SK-N-SH treated with all-trans-retinoic acid at 6 μM for 48 hours (cell line): ENCODE measurements around the gene LRRC2.

ENCODE experiments used
- ATAC-seq: fragments of 200-7000 bp; cut with Tn5 transposase; 3 replicates; pipeline ENCODE4 v1.9.1; 2020; ENCODE audit warnings: mild to moderate bottlenecking, moderate library complexity
- ARNTL ChIP-seq: fragments of 450-650 bp; formaldehyde crosslinking; IDR thresholded peaks from 2 replicates; pipeline ENCODE4 v1.5.0; 2020; ENCODE audit warnings: low read depth, mild to moderate bottlenecking, moderate library complexity, borderline replicate concordance
- BACH2 ChIP-seq: fragments of 250-450 bp; sonication (Bioruptor Pico); IDR thresholded peaks from 2 replicates; pipeline ENCODE4 v1.9.0; 2021; ENCODE audit warnings: mild to moderate bottlenecking, borderline replicate concordance
- CREB5 ChIP-seq: fragments of 250-450 bp; sonication (Bioruptor Pico); IDR thresholded peaks from 2 replicates; pipeline ENCODE4 v1.5.1; 2020; ENCODE audit warnings: low read depth, mild to moderate bottlenecking, moderate library complexity
- CSDC2 ChIP-seq: fragments of 250-450 bp; sonication (Bioruptor Pico); IDR thresholded peaks from 2 replicates; pipeline ENCODE4 v1.5.0; 2020; ENCODE audit warnings: mild to moderate bottlenecking, moderate library complexity
- CSRNP3 ChIP-seq: fragments of 250-450 bp; sonication (Bioruptor Pico); IDR thresholded peaks from 2 replicates; pipeline ENCODE4 v1.5.1; 2021; ENCODE audit warnings: mild to moderate bottlenecking, moderate library complexity
- ESRRG ChIP-seq: fragments of 250-450 bp; sonication (Bioruptor Pico); IDR thresholded peaks from 2 replicates; pipeline ENCODE4 v1.6.1; 2021; ENCODE audit warnings: mild to moderate bottlenecking
- GLIS3 ChIP-seq: fragments of 250-450 bp; sonication (Bioruptor Pico); IDR thresholded peaks from 2 replicates; pipeline ENCODE4 v1.5.0; 2020; ENCODE audit warnings: mild to moderate bottlenecking, moderate library complexity
- OSR1 ChIP-seq: fragments of 250-450 bp; sonication (Bioruptor Pico); IDR thresholded peaks from 2 replicates; pipeline ENCODE4 v1.8.0; 2022; ENCODE audit warnings: moderate library complexity, mild to moderate bottlenecking, inconsistent platforms
- POU6F1 ChIP-seq: fragments of 250-450 bp; sonication (Bioruptor Pico); IDR thresholded peaks from 2 replicates; pipeline ENCODE4 v1.8.0; 2021; ENCODE audit warnings: low read depth, mild to moderate bottlenecking, moderate library complexity, borderline replicate concordance
- PPARA ChIP-seq: fragments of 250-450 bp; sonication (Bioruptor Pico); IDR thresholded peaks from 2 replicates; pipeline ENCODE4 v1.5.0; 2020; ENCODE audit warnings: mild to moderate bottlenecking, borderline replicate concordance
- RARB ChIP-seq: fragments of 250-450 bp; sonication (Bioruptor Pico); IDR thresholded peaks from 2 replicates; pipeline ENCODE4 v1.8.0; 2021; ENCODE audit warnings: mild to moderate bottlenecking, moderate library complexity
- SNAI2 ChIP-seq: fragments of 250-450 bp; sonication (Bioruptor Pico); IDR thresholded peaks from 2 replicates; pipeline ENCODE4 v1.5.0; 2020; ENCODE audit warnings: mild to moderate bottlenecking, moderate library complexity
- TCF4 ChIP-seq: fragments of 250-450 bp; sonication (Bioruptor Pico); IDR thresholded peaks from 2 replicates; pipeline ENCODE4 v1.8.0; 2021; ENCODE audit warnings: mild to moderate bottlenecking, moderate library complexity, borderline replicate concordance
- TOX ChIP-seq: fragments of 250-450 bp; sonication (Bioruptor Pico); IDR thresholded peaks from 2 replicates; pipeline ENCODE4 v1.8.0; 2021; ENCODE audit warnings: mild to moderate bottlenecking, moderate library complexity, borderline replicate concordance
- TSHZ2 ChIP-seq: fragments of 250-450 bp; sonication (Bioruptor Pico); IDR thresholded peaks from 2 replicates; pipeline ENCODE4 v1.5.0; 2020; ENCODE audit warnings: mild to moderate bottlenecking, moderate library complexity
- ZC3H10 ChIP-seq: fragments of 250-450 bp; sonication (Bioruptor Pico); IDR thresholded peaks from 2 replicates; pipeline ENCODE4 v1.5.1; 2021; ENCODE audit warnings: mild to moderate bottlenecking, moderate library complexity
- ZFP3 ChIP-seq: fragments of 250-450 bp; sonication (Bioruptor Pico); IDR thresholded peaks from 2 replicates; pipeline ENCODE4 v1.5.0; 2020; ENCODE audit warnings: mild to moderate bottlenecking, moderate library complexity
- ZFP30 ChIP-seq: fragments of 450-650 bp; formaldehyde crosslinking; IDR thresholded peaks from 2 replicates; pipeline ENCODE4 v1.5.0; 2022; ENCODE audit warnings: mild to moderate bottlenecking, moderate library complexity
- ZNF565 ChIP-seq: fragments of 450-650 bp; formaldehyde crosslinking; conservative IDR thresholded peaks from 2 replicates; pipeline ENCODE4 v1.5.0; 2020; ENCODE audit warnings: low read depth, mild to moderate bottlenecking, moderate library complexity
- ZNF70 ChIP-seq: fragments of 450-650 bp; formaldehyde crosslinking; IDR thresholded peaks from 2 replicates; pipeline ENCODE4 v1.5.0; 2020; ENCODE audit warnings: mild to moderate bottlenecking, moderate library complexity
- ZNF8 ChIP-seq: fragments of 450-650 bp; formaldehyde crosslinking; IDR thresholded peaks from 2 replicates; pipeline ENCODE4 v1.5.0; 2020; ENCODE audit warnings: mild to moderate bottlenecking, moderate library complexity

The LRRC2 gene

GRCh38 chr3:46506526-46506925 lies 59.6 kb downstream of the LRRC2 start:
- ATAC-seq, result no peak
- TF ChIP-seq POU6F1 (CRISPR knock-in tag) (no peak), ZNF8 (CRISPR knock-in tag) (no peak), PPARA (CRISPR knock-in tag) (no peak), GLIS3 (CRISPR knock-in tag) (no peak), ZNF70 (CRISPR knock-in tag) (no peak), CREB5 (CRISPR knock-in tag) (no peak)
- TF ChIP-seq, all 23 proteins: peak for 0

GRCh38 chr3:46505953-46506352 lies 60.1 kb downstream of the LRRC2 start:
- no peak for ATAC-seq

GRCh38 chr3:46504789-46505188 lies 61.3 kb downstream of the LRRC2 start:
- no peak for ATAC-seq
- TF ChIP-seq ZFP30 (CRISPR knock-in tag), result no peak
- no peak for TF ChIP-seq OSR1 (CRISPR knock-in tag)
- no peak for TF ChIP-seq RARB (CRISPR knock-in tag)
- no peak for TF ChIP-seq ZC3H10 (CRISPR knock-in tag)

More at GRCh38 chr3:46505953-46506352, 60.1 kb downstream of the LRRC2 start:
- TF ChIP-seq ZFP30 (CRISPR knock-in tag) (no peak), GLIS3 (CRISPR knock-in tag) (no peak), TCF4 (CRISPR knock-in tag) (no peak), CSDC2 (CRISPR knock-in tag) (no peak), TSHZ2 (CRISPR knock-in tag) (no peak), ZC3H10 (CRISPR knock-in tag) (no peak), PPARA (CRISPR knock-in tag) (no peak), ARNTL (CRISPR knock-in tag) (no peak), BACH2 (CRISPR knock-in tag) (no peak), SNAI2 (CRISPR knock-in tag) (no peak), ZNF565 (no peak), ZNF70 (CRISPR knock-in tag) (no peak), RARB (CRISPR knock-in tag) (no peak), TOX (CRISPR knock-in tag) (no peak)

- no peak for ATAC-seq
- TF ChIP-seq BACH2 (CRISPR knock-in tag) (no peak), CSRNP3 (CRISPR knock-in tag) (no peak), ZFP3 (CRISPR knock-in tag) (no peak), POU6F1 (CRISPR knock-in tag) (no peak), ZNF70 (CRISPR knock-in tag) (no peak), SNAI2 (CRISPR knock-in tag) (no peak), OSR1 (CRISPR knock-in tag) (no peak), TSHZ2 (CRISPR knock-in tag) (no peak), RARB (CRISPR knock-in tag) (no peak), CREB5 (CRISPR knock-in tag) (no peak), PPARA (CRISPR knock-in tag) (no peak), TCF4 (CRISPR knock-in tag) (no peak), ARNTL (CRISPR knock-in tag) (no peak), ESRRG (CRISPR knock-in tag) (no peak), GLIS3 (CRISPR knock-in tag) (no peak)
Observed at GRCh38 chr3:46503200-46503874, 62.8 kb downstream of the LRRC2 start.
